ENCODE measurements around the gene EIF4G2.
A peak's percentile ranks its signal among the peaks of the same experiment; 100 is the strongest.

Gene EIF4G2

DNA sequence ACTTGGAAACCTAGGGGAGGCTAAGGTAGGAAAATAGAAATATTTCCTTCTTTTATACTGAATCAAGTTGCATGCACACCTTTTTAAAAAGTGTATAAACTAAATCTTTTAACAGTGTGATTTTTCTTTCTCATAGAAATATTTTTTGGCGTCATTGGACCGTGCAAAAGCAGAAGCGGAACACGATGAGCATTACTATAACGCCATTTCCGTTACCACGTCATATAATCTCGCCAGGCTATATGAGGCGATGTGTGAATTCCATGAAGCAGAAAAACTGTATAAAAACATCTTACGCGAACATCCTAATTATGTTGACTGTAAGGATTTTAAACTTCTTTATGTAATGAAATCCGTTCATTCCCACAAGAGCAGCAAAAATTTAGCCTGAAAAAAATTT lies 44.3 kb downstream of the EIF4G2 start:
- no peak overlapping the region for H3K4me3 ChIP-seq (ENCODE audit: control insufficient read depth, low read depth, low read length)
- TF ChIP-seq, protein P1, sequence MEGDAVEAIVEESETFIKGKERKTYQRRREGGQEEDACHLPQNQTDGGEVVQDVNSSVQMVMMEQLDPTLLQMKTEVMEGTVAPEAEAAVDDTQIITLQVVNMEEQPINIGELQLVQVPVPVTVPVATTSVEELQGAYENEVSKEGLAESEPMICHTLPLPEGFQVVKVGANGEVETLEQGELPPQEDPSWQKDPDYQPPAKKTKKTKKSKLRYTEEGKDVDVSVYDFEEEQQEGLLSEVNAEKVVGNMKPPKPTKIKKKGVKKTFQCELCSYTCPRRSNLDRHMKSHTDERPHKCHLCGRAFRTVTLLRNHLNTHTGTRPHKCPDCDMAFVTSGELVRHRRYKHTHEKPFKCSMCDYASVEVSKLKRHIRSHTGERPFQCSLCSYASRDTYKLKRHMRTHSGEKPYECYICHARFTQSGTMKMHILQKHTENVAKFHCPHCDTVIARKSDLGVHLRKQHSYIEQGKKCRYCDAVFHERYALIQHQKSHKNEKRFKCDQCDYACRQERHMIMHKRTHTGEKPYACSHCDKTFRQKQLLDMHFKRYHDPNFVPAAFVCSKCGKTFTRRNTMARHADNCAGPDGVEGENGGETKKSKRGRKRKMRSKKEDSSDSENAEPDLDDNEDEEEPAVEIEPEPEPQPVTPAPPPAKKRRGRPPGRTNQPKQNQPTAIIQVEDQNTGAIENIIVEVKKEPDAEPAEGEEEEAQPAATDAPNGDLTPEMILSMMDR (conservative IDR thresholded peaks at IDR 0.05; ENCODE audit: control insufficient read depth, insufficient read depth, low read depth, low read length), result no peak
- DNase-seq (ENCODE audit: low read depth), result no peak

- H3K4me3 ChIP-seq (ENCODE audit: control insufficient read depth, low read depth, low read length), result no peak overlapping the region
- no peak for DNase-seq (ENCODE audit: low read depth)
- TF ChIP-seq, protein P1 (conservative IDR thresholded peaks at IDR 0.05; ENCODE audit: control insufficient read depth, insufficient read depth, low read depth, low read length), result no peak
Observed at GRCh38 chr11:10763766-10764165, 45.0 kb downstream of the EIF4G2 start.

- no peak for DNase-seq (ENCODE audit: low read depth)
- no peak overlapping the region for H3K4me3 ChIP-seq (ENCODE audit: control insufficient read depth, low read depth, low read length)
- TF ChIP-seq, protein P1 (conservative IDR thresholded peaks at IDR 0.05; ENCODE audit: control insufficient read depth, insufficient read depth, low read depth, low read length), result no peak
Observed at GRCh38 chr11:10762913-10763421, 45.8 kb downstream of the EIF4G2 start.

DNA sequence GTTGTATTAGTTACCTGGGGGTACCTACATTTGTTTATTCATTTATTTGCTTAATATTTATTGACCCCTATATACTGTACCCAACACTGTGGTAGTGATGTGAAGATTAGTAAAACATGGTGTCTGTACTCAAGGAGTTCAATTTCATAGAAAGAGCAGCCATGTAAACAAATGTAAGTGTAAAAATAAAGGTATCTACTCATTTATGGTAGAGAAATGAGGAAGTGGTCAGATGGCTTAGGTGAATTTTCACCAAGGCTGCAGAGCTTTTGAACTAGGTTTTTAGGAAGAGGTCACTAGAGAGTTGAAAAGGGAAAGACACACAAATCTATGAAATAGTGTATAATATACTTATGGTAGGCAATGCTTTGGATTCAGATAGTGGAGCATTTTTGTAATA lies 46.5 kb downstream of the EIF4G2 start:
- no peak for DNase-seq (ENCODE audit: low read depth)
- TF ChIP-seq, protein P1 (conservative IDR thresholded peaks at IDR 0.05; ENCODE audit: control insufficient read depth, insufficient read depth, low read depth, low read length), result no peak
- no peak overlapping the region for H3K4me3 ChIP-seq (ENCODE audit: control insufficient read depth, low read depth, low read length)

DNA sequence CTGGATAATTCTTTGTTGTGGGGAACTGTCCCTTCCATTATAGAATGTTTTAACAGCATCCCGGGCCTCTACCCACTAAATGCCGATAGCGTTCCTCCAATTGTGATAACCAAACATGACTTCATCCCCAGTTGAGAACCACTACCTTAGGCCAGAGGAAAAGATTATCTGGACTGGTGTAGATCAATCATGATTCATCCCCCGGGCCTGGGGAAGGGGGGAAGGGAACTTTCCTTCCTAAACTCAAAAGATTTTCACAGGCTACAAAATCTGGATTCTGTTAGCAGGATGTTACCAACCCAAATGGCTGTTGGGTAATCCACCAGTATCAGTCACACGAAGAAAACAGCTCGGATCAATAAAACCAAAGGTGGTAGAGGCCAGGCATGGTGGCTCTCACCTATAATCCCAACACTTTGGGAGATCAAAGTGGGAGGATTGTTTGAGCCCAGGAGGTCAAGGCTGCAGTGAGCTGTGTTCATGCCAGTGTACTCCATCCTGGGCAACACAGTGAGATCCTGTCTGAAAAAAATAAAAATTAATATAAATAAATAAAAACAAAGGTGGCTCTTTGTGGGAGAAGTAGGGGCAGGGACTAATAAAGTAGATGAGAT lies 47.5 kb downstream of the EIF4G2 start:
- DNase-seq (ENCODE audit: low read depth), result peak; percentile 32
- no peak overlapping the region for H3K4me3 ChIP-seq (ENCODE audit: control insufficient read depth, low read depth, low read length)
- TF ChIP-seq, protein P1 (conservative IDR thresholded peaks at IDR 0.05; ENCODE audit: control insufficient read depth, insufficient read depth, low read depth, low read length), result no peak

DNA sequence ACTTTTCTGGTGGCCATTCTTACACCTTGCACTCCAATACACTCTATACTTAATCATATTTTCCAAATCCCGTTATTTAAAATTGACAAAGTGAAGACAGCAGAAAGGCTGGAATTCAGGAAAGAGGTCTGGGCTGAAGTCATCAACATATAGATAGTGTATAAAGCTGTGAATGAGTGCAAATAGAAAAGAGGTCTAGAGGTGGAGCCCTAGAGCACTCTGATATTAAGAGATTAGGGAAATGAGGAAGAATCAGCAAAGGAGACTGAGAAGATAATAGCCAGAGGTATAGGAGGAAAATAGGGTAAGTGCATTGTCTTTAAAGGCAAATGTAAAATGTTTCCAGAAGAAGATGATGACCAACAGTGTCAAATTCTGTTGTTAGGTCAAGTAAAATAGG lies 49.8 kb downstream of the EIF4G2 start:
- TF ChIP-seq, protein P1 (conservative IDR thresholded peaks at IDR 0.05; ENCODE audit: control insufficient read depth, insufficient read depth, low read depth, low read length), result peak; percentile 39
- H3K4me3 ChIP-seq (ENCODE audit: control insufficient read depth, low read depth, low read length), result no peak overlapping the region
- no peak for DNase-seq (ENCODE audit: low read depth)

All from fibroblast of mammary gland (primary cell).